GM21526 (cell line): ENCODE data around the gene LIPM.

ENCODE experiments used
- ATAC-seq: cut with Tn5 transposase; IDR thresholded peaks from one replicate; pipeline ENCODE4 v1.9.1; 2021; ENCODE audit warnings: moderate library complexity; ENCODE audit not compliant: unreplicated experiment, low FRiP score

The LIPM gene

DNA sequence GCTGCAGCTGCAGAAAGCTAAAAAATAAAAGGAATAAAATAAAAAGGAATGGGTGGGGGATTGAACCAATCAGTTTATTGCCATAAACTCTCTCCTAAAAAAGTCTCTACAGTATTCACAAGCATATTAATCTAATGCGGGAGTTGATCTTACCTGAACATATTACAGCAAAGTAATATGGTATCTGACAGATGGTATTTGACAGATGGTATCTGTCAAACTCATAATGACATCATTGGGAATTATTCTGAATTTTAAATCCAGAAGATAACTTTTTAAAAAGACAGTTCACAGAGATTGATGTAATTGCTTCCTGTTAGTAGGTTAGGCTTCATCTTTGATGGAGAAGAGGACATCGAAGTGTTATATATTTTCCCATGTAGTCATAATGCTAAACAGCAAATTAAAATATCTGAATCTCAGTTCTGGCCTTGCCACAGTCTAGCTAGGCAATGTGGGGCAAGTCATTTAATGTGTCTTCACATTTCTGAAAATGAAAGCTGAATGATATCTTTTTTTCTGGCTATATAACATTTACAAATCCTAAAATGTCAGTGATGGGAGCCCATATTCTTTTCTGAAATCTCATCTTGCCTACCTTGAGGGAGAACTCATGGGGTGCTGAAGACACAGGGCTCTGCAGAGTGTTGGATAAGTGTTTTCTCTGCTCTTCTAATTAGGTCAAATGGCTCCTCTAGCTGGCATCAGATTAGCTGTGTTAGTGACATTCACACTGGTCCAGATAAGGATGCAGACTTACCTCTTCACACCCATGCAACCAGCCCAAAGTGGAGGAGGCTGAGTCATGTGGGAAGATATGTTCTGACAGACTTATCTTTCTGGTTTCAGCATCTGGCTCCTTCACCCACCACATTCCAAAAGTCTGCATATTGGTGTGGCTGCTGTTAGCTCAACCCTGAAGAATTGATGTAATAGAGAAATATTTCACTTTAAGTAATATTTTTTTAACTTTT lies 2.1 kb upstream of the LIPM start:
- ATAC-seq, result no peak

- ATAC-seq, result no peak
These were observed 1.1 kb downstream of the LIPM start for GRCh38 chr10:88803641-88804040.

DNA sequence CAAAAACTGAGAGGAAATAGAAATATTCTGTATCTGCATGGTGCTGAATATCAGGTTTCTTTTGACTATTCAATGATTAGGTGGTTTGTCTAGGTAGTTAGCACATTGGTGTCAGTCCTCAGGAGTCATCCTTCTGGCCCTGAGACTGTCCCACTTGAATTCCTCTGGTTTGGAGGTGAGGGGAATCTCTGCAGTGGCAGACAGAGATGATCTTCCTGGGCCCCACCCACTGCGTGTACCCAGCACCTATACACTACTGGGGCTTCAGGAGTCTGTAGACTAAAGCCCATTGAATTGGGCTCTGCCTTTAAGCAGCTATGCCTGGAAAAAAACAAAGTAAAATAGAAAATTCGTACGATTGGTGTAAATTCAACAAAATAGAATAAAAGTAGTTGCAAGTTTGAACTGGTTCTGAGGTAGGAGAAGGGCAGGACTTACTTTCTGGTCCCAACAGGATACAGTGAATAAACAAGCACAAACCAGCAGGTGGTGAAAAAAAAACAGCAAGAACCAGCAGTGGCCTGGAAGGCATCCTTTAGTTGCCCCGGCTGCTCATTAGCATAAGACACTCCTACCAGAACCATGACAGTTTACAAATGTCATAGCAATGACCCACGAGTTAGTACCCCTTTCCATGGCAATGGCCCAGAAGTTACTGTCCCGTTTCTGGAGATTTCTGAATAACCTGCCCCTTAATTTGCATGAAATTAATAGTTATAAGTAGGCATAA lies 1.7 kb downstream of the LIPM start:
- no peak for ATAC-seq

- ATAC-seq, result no peak
These were observed 2.8 kb downstream of the LIPM start for GRCh38 chr10:88805361-88805760.

- ATAC-seq, result no peak
These were observed 3.4 kb downstream of the LIPM start for GRCh38 chr10:88805924-88806323.

DNA sequence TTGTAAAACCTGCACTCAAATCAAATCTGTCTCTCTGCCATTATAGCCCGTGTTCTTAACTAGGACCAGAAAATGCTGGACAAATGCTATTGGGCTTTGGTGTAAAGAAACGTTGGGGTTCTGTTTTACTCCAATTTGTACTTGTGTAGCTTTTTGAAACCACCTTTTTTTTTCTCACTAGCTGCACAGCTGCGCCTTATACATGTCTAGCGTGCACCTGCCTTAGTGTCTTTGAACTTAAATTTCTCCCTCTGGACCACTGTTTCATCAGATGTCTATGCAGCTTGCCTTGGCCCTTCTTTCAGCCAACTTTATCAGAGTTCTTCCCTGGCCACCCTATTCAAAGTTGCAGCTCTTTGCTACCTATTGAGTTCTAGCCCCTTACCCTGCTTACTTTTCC lies 7.1 kb downstream of the LIPM start:
- no peak for ATAC-seq

DNA sequence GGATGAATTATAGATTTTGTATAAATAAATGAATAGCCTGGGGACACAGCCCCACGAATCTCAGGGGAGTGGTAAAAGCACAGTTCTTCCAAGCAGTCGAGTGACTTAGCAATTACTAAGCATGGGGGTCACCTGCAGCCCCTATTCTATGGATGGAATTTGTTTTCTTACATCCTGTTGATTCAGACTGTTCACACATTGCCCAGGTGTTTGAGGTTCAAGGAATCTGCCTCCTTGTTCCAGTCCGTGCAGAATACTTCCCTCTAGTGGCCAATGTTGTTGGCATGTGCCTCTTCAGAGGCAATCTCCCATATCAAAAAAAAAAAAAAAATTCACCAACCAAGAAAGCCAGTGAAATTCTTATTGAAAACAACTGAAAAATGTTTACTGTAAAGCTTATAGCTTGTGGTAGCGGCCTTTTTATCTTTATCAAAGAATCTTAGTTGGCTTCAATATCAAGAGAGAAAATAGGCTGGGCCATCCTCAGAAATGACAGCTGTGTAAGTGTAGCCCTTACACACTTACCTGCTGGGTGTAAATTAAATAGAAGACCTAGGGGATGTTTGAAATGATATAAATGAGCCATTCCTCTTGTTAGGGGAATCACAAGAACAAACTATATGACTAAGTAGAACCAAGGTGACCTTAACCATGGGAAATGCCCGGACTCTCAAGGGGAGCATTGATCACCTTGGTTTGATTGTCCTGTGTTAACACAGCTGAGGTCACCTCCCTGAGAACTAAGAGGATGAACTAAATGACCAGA lies 7.8 kb downstream of the LIPM start:
- ATAC-seq, result no peak

DNA sequence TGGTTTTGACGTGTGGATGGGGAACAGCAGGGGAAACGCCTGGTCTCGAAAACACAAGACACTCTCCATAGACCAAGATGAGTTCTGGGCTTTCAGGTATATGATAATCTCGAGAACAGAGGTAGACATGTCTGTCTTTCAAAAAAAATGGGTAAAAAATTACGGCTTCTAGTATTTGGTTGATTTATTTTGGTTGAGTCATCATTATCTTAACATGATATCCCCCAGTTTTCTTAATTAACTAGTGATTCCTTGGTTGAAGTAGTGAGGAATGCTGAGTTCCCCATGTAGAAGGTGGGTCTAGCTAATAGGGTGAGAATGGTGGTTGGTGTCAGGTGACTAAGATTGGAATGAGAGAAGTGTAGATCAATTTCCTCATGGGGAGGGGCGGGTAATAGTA lies 10.7 kb downstream of the LIPM start:
- no peak for ATAC-seq

- ATAC-seq, result no peak
These were observed 16.8 kb downstream of the LIPM start for GRCh38 chr10:88819290-88819689.

- ATAC-seq, result no peak
These were observed 18.3 kb downstream of the LIPM start for GRCh38 chr10:88820748-88821401.

- no peak for ATAC-seq
These were observed 23.9 kb downstream of the LIPM start for GRCh38 chr10:88826388-88826787.

- ATAC-seq, result no peak
These were observed 25.1 kb downstream of the LIPM start for GRCh38 chr10:88827671-88828070.

GRCh38 chr10:88828310-88828709 lies 25.8 kb downstream of the LIPM start:
- no peak for ATAC-seq

GRCh38 chr10:88830643-88831268 lies 28.2 kb downstream of the LIPM start:
- no peak for ATAC-seq

- no peak for ATAC-seq
These were observed 29.2 kb downstream of the LIPM start for GRCh38 chr10:88831709-88832108.

DNA sequence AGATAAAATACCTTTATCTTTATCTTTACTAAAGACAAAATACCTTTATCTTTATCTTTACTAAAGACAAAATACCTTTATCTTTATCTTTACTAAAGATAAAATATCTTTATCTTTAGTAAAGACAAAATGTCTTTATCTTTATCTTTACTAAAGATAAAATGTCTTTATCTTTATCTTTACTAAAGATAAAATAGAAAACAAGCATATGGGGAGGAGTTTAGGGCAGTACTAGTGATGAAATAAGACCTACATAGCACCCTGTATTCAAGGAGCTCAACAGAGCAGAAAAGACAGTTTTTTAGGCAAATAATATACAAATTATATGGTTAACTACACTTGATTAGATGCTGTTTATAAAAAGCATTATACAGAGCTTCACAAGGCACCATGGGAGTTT lies 29.8 kb downstream of the LIPM start:
- ATAC-seq, result no peak

- ATAC-seq, result no peak
These were observed 30.6 kb downstream of the LIPM start for GRCh38 chr10:88833156-88833555.

DNA sequence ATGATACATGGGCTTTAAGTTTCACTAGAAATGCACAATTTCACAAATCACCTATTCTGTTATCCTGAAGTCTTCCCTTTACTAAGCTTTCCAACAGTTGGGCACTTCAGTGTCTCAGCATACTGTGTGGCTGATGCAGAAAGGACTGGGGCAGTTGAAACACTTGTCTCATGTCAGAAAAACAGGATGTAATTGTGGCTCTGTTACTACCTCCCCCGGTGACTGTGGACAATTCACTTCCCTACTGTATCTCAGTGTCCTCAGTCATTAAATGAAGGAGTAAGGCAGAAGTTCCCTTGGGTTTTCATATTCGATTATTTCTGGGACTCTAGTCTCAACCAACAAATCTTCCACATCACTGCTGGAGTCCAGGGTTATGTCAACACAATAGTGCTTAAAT lies 31.2 kb downstream of the LIPM start:
- no peak for ATAC-seq

- ATAC-seq, result peak; percentile 53
These were observed 32.8 kb downstream of the LIPM start for GRCh38 chr10:88835096-88835909.
